ENCODE measurements around the gene FBXO42.
A peak's percentile ranks its signal among the peaks of the same experiment; 100 is the strongest.

FBXO42 gene

GRCh38 chr1:16244650-16245285, 107.5 kb downstream of the FBXO42 start:
- DNase-seq (ENCODE audit: low read depth in 2 of 2, low spot score in 1 of 2), result no peak

DNA sequence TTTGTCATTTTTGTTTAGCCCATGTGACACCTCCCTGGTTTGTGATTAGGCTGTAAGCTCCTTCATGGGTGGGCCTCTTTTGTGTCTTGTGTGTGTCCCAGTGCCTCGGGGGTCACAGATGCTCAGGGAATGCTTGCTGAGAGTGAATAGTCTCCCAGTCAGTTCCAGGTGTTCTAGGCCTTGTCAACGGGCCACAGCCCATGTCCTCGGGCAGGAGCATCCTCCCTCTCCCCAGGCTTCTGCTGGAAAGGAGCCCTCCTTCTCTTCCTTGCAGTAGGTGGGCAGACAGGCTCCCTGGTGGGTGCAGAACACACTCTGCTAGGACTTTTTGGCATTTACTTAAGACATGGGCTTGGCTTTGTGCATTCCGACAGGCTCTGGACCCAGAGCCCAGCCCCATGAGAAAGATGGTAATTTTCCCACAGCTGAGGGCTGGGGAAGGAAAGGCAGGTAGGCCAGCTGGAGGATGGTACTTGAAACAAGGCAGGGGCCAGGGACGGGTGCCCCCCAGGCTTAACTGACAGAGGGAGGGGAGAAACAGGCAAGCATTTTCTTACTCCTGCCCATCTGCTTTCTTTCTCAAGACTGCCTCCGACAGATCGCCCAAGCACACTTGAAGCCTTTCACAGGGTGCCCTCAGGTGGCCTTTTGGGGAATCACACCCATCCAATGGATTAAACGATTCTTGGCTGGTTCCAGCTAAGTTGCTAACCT, 108.2 kb downstream of the FBXO42 start:
- DNase-seq (ENCODE audit: low read depth in 2 of 2, low spot score in 1 of 2), result peak; percentile 49 to 59

DNA sequence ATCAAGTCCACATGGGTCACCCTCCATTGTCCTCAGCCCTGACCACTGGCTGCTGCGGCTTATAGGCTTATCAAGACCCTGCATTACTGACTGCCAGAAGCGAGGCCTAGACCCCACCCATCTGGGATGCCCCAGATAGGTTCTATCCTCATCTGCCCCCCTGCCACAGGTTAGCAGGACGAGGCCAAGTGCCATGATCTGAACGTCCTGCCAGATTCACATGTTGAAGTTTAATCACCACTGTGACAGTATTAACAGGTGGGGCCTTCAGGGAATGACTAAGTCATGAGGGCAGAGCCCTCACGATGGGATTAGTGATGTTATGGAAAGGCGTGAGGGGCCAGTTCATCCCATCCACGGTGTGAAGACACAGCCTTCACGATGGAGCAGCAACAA, 109.1 kb downstream of the FBXO42 start:
- no peak for DNase-seq (ENCODE audit: low read depth in 2 of 2, low spot score in 1 of 2)

DNA sequence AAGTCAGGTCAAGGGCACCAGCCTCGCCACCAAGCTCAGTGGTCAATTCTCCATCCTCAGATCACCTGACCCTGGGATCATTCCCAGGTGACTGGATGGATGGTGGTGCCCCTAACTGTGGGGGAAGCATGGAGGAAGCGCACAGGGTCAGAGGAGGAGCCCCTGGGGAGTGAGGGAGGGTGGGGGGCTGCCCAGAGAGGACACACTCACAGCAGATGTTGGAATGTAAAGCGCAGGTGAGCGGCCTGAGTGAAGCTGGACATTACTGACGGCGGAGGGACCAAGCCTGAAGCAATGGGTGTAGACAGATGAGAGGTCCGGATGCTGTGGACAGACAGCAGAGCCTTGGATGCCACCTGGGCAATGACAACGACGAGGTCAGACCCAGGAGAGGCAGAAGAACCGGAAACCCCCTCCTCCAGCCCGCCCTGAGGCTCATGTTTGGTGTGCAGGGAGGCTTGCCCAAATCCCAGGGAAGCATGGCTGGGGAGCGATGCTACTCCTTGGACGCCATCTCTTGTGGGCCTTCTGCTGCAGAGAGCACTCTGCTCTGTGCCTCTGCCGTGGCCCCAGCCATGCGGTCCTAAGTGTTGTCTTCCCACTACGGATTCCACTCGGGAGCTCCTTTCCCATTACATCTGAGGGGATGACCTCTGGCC, 109.6 kb downstream of the FBXO42 start:
- no peak for DNase-seq (ENCODE audit: low read depth in 2 of 2, low spot score in 1 of 2)

DNA sequence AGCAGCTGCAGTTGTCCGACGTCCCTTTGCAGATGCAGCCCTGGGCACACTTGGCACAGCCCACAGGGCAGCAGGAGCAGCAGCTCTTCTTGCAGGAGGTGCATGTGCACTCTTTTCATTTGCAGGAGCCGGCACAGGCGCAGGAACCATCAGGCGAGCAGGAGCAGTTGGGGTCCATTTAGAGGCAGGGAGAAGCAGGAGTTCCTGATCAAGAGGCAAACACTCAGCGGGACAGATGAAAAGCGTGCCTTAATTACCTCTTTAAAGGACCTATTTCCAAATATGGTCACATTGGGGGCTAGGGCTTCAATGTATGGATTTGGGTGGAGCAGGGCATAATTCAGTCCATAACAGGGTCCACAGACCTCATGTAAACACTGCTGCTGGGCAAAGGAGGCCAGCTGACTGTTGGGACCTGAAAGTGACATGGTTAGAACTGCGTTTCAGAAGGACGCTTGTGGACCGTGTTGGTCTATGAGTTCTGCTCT, 111.0 kb downstream of the FBXO42 start:
- DNase-seq (ENCODE audit: low read depth in 2 of 2, low spot score in 1 of 2), result no peak

- no peak for DNase-seq (ENCODE audit: low read depth in 2 of 2, low spot score in 1 of 2)
Measured at GRCh38 chr1:16239972-16240491, 112.2 kb downstream of the FBXO42 start.

GRCh38 chr1:16237343-16237830, 114.9 kb downstream of the FBXO42 start:
- DNase-seq (ENCODE audit: low read depth in 2 of 2, low spot score in 1 of 2), result no peak

- DNase-seq (ENCODE audit: low read depth in 2 of 2, low spot score in 1 of 2), result peak; percentile 92 to 93
Measured at GRCh38 chr1:16236511-16237342, 115.6 kb downstream of the FBXO42 start, which contains the start of gene CPLANE2. TSS of gene CPLANE2 (minus strand) at chr1:16237183. CDS start at chr1:16236742, 441 bp downstream.

- peak; percentile 15 to 22 for DNase-seq (ENCODE audit: low read depth in 2 of 2, low spot score in 1 of 2)
Measured at GRCh38 chr1:16235944-16236510, 116.3 kb downstream of the FBXO42 start.

- no peak for DNase-seq (ENCODE audit: low read depth in 2 of 2, low spot score in 1 of 2)
Measured at GRCh38 chr1:16235347-16235746, 116.9 kb downstream of the FBXO42 start.

GRCh38 chr1:16233431-16233830, 118.8 kb downstream of the FBXO42 start:
- no peak for DNase-seq (ENCODE audit: low read depth in 2 of 2, low spot score in 1 of 2)

DNA sequence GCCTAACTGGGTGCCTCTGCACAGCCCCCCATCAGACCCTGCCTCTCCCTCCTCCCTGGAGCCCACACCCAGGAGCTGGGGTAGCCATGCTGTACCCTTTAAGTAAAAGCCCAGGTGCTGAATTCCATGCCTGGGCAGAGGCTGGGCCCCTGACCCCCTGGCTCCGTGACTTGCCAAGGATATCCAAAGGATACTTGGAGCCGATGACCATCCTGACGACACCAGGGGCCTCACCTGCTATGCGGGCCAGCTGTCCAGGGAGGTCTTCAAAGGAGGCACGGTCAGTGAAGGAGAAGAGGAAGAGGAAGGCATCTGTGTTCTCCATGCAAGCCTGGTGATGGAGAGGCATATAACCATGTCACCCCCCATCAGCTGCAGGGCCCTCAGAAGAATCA, 120.0 kb downstream of the FBXO42 start:
- no peak for DNase-seq (ENCODE audit: low read depth in 2 of 2, low spot score in 1 of 2)

DNA sequence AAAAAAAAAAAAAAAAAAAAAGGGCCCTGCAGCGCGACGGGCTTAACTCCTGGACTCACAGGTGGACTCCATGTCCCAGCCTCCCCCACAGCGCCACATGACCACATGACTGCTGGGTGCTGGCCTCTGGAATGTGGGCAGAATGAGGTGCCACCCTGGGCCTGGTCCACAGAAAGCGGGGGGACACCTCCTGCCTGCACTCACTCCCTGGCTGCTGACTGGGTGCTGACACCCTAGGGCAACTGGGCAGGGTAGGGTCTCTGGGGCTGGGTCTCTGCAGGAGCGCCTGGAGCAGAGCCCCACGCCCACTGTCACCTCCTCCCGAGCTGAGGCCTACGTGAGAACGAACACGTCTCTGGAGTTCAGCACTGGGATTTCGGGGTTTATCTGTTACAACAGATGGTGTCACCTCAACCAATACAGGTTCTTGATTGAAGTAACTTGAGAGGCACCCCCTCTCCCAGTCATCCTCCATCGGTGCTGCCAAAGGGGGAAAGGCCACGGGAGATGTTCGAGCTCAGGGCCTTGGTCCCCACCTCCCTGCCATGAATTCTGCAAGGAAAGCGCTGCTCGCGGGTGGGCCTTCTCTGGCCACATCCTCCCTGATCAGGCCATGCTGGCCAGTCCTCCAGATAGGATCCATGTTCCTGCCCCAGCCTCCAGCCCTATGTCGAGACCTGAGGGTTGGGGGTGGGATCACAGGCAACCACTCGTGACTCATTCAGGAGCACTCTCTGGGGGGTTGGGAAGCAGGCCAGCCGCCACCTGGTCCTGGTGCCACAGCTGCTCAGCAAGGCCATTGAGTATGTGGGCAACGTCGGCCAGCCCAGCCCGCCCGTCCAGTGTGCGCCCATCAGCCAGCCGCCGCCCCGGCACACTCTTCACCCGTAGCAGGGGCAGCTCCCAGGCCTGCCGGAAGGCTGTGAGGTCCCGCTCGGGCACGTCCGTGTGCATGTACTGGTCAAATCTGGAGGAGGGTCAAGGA, 120.7 kb downstream of the FBXO42 start:
- no peak for DNase-seq (ENCODE audit: low read depth in 2 of 2, low spot score in 1 of 2)

GRCh38 chr1:16230744-16231143, 121.5 kb downstream of the FBXO42 start:
- DNase-seq (ENCODE audit: low read depth in 2 of 2, low spot score in 1 of 2), result no peak

DNA sequence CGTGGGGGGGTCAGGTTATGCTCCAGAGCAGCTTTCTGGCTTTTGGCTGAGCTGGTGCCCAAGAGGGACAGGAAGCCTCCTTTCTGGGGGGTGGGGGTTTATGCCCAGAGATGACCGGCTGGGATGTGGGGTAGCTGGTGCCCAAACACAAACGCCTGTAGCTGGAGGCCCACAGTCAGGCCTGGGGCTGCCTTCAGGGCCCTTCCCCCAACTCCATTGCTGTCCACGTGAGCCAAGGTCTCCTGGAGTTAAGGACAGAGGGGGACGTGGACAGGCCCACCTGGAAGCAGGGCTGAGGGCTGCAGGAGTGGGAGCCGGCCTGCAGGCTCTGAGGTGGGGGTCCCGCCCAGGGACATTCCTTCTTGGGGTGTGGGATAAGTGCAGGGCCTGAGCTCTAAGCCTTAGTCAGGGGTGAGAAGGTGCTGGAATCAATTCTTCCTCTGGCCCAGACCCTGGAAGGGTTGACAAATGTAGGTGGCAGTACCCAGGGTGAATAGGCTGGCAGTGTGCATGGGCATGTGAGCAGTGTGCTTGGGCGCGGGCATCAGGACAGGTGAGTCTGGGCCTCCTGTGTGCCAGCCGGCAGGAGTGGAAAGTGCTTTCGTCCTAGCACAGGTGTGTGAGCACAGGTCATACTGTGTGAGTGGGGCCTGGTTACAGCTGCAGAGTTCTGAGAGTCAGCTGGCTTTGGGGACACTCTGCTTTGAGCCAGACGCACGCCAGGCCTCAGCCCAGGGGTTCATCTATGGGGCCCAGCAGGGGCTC, 122.1 kb downstream of the FBXO42 start:
- no peak for DNase-seq (ENCODE audit: low read depth in 2 of 2, low spot score in 1 of 2)

- no peak for DNase-seq (ENCODE audit: low read depth in 2 of 2, low spot score in 1 of 2)
Measured at GRCh38 chr1:16226490-16227179, 125.6 kb downstream of the FBXO42 start.

- DNase-seq (ENCODE audit: low read depth in 2 of 2, low spot score in 1 of 2), result no peak
Measured at GRCh38 chr1:16226129-16226489, 126.2 kb downstream of the FBXO42 start.

DNA sequence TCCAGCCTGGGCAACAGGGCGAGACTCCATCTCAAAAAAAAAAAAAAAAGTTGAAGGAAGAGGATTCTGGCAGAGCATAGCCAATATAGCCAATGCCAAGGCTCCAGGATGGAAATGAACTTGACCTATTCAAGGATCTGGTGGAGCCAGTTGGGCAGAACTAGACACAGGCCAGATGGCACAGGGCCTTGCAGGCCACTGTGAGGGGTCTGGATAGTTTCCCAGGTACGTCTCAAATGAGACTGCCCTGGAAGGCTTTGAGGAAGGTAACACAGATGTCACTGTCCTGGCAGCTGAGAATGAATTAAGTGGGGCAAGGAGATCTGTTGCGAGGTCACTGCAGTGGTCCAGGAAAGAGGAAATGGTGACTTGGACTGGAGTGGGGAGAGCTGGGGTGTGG, 127.8 kb downstream of the FBXO42 start:
- DNase-seq (ENCODE audit: low read depth in 2 of 2, low spot score in 1 of 2), result no peak
